GM19452 (cell line): ENCODE results near the gene SOCS1.
"Not testable (repeated sequence)": the region's sequence is repeated elsewhere in the genome, so short reads cannot be mapped to it uniquely, and the experiment has no call there.

ENCODE experiments used
- ATAC-seq: cut with Tn5 transposase; IDR thresholded peaks from one replicate; pipeline ENCODE4 v1.9.1; 2021; ENCODE audit not compliant: unreplicated experiment

Gene SOCS1, protein sequence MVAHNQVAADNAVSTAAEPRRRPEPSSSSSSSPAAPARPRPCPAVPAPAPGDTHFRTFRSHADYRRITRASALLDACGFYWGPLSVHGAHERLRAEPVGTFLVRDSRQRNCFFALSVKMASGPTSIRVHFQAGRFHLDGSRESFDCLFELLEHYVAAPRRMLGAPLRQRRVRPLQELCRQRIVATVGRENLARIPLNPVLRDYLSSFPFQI

DNA sequence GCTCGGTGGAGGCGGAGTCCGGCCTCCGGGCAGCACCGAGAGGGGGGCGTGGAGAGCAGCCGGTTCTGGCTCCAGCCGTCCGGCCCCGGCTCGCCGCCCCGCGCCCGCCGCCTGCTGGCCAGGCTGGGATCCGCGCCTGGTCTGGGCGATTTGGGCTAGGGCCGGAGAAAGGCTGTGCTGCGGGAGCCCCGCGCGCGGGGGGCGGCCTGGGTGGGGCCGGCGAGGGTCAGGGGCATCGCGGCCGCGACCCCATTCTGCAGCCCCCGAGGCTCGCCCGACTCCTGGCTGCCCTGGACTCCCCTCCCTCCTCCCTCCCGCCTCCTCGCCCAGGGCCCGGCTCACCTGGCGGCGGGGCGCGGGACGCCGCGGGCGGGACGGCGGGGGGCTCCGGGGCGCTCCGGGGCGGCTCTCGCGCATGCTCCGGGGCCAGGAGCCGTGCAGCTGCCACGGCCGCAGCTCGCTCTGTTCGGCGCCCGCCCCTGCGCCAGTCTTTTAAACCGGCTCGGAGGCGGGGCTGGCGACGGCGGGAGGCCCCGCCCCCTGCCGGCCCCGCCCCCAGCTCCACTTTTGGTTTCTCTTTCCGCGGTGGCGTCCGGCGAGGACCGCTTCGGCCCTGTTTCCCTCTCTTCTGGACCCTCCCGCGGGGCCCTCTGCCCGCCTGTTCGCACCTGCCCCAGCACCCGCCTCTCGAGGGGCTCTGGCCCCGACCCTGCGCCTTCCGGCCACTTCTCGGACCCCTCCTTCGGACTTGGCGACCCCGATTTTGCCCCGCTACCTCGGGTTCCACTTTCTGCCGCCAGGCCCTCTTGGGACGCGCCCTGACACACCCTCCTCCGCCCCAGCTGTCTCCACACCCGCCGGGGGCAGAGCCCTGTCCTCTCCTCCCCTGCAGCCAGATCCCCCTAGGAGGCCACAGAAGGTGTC is at the start of gene SOCS1:
Gene SOCS1, minus strand, starts transcription at position 468 of the 924 bp plus-strand sequence. CDS start 726 bp downstream, outside the sequence.
- ATAC-seq = peak; percentile 57

DNA sequence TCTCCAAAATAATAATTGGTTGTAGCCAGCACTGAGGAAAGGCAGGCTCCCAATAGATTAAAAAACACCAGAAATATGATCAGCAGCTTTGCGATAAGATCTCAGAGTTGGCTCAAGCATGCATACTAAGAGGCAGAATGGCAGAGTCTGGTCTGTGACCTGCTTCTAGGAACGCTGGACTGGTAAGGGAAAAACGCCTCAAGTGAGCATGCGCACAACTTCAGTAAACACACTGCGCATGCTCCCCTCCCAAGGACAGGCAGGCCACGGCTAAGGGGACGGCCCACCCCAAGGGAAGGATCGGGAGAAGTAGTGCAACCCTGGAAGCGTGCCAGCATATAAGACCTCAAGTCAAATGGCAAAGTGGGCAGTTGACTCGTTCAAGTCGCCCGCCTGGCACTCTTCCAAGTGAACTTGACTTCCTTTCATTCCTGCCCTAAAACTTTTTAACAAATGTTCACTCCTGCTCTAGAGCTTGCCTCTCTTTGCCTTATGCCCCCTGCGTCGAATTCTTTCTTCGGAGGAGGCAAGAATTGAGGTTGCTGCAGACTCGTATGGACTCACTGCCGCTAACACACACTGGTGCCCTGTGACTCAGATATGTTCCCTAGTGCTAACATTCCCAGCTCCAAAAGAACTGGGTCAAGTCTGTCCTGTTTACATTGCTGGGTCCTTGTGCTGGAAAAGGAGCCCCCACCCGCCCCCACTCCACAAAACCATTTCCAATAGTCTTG is 47.6 kb upstream of the SOCS1 start:
- ATAC-seq = no peak

DNA sequence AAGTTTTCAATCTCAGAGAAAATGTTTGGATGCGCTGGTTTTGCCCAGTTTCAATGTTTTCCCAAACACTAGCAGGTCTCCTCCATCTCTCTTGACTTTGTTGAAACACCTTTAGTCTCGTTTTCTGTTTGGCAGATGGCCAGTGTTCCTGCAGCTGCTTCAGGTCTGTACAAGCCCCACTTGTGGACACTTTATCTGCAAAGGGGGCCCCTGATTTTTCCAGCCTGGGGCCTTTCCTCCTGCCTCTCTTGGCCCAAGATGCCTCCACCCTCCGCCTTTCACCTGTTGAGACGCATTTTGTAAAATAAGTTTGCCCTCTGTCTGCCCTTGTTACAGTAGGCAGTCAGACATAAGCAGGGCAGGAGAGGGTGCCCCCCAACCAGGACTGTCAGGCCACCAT is 47.0 kb upstream of the SOCS1 start:
- no peak for ATAC-seq

DNA sequence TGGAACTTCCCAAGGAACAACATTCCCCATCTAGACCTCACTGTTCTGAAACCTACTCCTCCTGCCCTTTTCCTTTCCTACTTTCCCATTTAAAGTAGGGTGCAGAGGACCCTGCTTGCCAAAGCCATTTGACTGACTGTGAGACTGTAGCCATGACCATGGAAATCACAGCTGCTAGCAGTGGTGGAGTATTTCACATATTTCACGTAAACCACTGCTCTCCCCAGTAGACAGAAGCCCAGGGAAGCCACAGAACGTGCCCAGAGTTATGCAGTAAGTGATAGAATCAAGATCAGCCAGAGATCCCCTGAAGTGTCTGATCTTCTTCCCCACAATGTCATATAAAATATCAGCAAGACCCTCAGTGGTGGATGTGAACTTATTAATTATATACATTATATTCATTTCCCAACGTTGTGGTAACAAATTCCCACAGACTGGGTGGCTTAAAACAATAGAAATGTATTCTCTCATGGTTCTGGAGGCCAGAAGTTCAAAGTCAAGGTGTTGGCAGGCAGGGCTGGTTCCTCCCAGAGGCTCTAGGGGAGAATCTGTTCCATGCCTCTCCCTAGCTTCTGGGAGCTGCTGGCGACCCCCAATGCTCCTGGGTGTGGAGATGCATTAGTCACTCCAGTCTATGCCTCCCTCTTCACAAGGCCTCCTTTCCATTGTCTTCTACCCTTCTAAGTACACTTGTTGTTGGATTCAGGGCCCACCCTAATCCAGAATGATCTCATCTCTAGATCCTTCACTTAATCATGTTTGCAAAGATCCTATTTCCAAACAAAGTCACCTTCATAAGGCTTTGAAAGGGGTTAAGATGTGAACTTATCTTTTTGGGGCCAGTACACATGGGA is 45.9 kb upstream of the SOCS1 start:
- no peak for ATAC-seq

DNA sequence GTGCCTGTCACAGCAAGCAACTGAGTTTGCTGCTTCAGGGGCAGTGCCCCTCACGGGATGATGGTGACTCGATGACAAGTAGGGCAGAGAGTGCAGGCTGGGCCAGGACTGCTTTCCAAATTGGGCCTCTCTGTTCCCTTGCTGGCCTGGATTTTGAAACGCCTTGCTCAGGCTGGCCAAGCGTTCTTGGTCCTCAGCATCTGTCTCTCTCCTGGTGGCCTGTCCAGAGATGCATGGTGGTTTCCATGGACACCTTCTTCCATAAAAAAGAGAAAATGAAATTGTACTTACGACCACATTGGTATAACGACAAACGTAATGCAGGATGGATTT is 44.5 kb upstream of the SOCS1 start:
- no peak for ATAC-seq

DNA sequence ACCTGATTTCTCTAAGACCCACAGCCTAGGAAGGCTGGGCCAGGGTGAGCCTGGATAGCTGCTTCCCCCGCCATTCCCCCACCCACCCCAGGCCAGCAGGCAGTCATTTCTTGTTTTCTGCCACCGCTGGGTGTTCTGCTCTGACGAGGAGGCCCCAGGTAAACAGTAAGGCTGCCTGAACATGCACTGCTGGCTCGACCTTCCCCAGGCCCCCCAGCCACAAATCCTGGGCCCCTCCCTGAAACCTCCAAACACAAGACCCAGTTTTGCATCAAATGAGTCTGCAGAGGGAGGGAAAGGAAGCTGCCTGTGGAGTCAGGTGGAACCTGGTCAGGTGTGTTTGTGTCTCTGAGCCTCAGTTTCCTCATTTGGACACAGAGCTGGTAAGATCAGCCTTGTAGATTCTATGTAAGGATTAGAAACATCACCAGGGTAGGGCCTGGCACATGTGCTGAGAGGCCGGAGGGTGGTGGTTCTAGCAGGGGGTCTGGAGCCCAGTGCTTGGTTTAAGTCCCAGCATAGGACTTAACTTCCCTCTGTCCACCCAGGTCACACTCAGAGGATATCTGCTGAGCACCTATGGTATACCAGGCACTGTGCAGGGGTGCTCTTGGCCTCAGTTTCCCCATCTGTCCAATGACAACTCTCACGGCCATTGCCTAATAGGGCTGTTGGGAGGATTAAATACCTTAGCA is 44.0 kb upstream of the SOCS1 start:
- no peak for ATAC-seq

DNA sequence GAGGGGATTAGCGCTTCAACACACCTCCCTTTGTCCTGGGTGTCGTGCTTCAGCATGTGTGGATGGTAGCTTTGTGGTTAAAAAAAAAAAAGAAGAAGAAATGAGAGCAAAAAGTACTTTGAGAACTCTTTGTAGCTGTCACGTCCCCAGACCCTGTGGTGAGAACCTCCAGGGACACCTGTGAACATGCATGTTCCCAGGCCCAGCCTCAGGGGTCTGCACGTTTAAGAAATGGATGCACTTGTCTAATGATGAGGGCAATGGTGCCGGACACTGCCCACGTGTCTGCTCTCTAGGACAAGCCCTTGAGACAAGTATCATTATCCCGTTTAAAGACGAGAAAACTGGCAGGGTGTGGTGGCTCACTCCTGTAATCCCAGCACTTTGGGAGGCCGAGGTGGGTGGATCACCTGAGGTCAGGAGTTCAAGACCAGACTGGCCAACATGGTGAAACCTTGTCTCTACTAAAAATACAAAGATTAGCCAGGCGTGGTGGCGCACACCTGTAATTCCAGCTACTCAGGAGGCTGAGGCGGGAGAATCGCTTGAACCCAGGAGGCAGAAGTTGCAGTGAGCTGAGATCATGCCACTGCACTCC is 43.0 kb upstream of the SOCS1 start:
- ATAC-seq = not testable (repeated sequence)

DNA sequence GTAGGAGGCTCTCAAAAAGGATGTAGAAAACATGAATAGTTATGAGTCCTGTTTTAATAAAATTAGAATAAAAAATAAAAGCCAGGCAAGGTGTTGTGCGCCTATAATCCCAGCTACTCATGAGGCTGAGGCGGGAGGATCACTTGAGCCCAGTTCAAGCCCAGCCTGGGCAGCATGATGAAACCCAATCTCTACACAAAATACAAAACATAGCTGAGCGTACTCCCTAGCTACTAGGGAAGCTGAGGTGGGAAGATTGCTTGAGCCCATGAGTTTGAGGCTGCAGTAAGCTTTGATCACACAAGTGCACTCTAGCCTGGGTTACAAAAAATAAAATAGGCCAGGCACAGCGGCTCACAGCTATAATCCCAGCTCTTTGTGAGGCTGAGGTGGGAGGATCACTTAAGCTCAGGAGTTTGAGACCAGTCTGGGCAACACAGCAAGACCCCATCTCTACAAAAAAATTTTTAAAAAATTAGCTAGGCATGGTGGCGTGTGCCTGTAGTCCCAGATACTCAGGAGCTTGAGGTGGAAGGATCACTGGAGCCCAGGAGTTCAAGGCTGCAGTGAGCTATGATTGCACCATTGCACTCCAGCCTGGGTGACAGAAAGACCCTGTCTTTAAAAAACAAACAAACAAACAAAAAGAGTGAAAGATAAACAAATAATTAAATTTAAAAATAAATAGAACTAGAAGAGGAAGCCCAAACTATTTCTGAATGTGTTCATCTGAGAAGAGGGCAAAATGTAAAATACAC is 42.3 kb upstream of the SOCS1 start:
- ATAC-seq = no peak

DNA sequence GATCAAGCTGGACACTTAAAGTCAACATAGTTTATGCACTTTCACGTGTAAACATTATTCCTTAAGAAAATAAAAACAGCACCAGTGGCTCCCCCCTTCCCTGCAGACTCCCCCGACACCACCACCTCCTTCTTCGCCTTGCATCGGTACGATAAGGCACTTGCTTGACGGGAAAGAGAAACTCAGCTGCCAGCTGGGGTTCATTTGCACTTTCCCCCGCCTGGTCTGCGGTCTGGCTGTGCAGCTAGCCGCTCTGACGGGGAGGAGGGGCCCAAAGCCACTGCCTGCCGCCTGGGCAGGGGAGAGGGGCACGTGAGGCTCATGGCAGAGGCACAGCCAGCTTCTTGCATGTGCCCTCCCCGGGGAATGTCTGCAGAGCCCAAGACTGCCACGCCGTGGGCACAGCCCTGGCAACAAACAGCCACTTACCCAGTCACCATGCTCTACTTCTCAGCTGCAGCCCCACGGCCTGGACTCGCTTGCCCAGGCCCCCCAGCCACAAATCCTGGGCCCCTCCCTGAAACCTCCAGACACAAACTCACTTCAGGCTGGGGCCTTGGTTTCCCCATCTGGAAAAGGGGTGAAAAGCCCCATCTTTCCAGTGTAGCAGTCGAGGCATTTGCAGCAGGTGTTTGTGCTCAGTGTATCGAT is 41.6 kb upstream of the SOCS1 start:
- ATAC-seq = peak; percentile 83

DNA sequence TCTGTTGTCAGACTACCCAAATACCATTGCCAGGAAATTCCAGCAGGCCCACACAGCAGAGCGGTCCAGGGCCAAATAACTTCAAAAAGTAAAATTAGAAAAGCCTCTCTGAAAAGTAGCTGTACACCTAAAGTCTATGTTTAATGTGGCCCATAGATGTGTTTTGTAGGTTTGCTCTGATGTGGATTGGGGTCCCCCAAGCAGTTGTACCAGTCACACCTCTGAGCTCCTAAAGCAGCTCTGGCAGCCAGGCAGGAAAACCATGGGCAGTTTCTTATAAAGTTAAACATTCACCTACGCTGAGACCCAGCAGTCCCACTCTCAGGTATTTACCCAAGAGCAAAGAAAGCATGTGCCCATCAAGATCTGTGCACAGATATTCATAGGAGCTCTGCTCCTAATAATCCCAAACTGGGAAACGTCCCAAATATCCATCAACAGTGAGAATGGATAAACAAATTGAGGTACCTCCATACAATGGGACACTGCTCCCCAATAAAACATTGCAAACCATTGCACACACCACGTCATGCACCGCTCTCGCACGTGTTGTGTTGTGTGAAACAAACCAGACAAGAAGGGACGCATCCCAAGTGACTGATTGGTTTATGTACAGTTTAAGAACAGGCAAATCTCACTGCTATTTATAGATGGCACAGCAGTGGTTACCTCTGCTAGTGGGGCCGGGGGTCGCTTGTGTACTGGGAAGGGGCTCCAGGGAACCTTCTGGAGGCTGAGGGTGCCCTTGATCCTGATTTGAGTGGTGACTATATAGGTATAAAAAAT is 40.9 kb upstream of the SOCS1 start:
- ATAC-seq = peak; percentile 21

DNA sequence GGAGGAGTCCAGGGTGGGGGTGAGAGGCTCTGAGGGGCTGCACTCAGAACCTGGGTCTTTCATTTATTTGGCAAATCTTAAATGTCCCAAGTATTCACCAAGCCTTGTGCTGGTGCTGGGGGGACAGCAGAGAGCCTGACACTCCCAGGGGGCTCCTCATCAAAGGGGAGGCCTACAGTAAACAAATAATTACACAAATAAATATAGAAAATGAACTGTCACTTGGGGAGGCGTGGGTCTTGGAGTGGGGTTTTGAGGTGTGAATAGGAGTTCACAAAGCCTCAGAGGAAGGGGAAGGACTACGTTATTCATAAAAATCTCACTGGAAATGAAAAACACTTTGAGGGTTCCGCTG is 40.3 kb upstream of the SOCS1 start:
- ATAC-seq = no peak

DNA sequence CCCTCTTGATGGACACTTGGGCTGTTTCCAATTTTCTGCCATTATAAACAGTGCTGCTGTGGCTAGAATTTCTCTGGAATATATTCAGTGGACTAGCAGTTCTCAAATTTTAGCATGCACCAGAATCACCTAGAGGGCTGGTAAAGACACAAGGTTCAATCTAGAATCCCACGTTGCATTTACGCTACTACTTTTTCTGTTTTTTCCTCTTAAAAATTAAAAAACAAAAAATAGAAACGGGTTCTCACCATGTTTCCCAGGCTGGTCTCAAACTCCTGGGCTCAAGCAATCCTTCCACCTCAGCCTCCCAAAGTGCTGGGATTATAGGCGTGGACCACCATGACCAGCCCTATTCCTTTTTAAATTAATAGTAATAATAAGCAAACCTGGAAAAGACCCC is 39.7 kb upstream of the SOCS1 start:
- ATAC-seq = no peak

DNA sequence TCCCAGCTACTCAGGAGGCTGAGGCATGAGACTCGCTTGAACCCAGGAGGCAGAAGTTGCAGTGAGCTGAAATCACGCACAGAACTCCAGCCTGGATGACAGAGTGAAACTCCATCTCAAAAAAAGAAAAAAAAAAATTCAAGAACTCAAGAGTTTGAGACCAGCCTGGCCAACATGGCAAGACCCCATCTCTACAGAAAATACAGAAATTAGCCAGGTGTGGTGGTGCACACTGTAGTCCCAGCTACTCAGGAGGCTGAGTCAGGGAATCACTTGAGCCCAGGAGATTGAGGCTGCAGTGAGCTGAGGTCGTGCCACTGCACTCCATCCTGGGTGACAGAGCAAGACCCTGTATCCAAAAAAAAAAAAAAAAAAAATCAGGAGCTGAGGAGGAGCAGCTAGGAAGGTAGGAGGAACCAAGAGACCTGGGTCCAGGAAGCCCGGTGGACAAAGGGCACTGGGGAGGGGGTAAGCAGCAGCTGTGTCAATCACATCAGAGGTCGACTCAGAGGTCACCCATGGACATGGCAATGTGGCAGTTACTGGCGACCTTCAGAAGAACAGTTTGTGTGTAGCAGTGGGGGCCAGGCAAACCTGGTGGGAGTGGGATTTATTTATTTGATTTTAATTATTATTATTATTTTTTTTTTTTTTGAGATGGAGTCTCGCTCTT is 36.2 kb upstream of the SOCS1 start:
- no peak for ATAC-seq

DNA sequence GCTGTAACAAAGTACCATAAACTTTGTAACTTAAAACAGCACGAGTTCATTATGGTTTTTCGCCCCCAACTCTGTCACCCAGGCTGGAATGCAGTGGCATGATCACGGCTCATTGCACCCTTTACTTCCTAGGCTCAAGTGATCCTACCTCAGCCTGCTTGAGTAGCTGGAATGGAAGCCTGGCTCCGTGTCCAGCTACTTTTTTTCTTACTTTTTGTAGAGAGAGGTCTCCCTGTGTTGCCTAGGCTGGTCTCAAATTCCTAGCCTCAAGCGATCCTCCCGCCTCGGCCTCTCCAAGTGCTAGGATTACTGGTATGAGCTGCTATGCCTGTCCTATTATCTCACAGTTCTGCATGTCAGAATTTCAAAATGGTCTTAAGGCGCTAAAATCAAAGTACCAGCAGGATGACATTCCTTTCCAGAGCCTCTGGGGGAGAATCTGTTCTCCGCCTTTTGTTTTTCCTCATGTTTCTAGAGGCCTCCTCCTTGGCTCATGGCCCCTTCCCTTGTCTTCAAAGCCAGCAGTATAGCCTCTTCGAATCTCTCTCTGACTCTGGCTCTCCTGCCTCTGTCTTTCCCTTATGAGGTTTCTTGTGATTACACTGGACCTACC is 35.2 kb upstream of the SOCS1 start:
- ATAC-seq = no peak

DNA sequence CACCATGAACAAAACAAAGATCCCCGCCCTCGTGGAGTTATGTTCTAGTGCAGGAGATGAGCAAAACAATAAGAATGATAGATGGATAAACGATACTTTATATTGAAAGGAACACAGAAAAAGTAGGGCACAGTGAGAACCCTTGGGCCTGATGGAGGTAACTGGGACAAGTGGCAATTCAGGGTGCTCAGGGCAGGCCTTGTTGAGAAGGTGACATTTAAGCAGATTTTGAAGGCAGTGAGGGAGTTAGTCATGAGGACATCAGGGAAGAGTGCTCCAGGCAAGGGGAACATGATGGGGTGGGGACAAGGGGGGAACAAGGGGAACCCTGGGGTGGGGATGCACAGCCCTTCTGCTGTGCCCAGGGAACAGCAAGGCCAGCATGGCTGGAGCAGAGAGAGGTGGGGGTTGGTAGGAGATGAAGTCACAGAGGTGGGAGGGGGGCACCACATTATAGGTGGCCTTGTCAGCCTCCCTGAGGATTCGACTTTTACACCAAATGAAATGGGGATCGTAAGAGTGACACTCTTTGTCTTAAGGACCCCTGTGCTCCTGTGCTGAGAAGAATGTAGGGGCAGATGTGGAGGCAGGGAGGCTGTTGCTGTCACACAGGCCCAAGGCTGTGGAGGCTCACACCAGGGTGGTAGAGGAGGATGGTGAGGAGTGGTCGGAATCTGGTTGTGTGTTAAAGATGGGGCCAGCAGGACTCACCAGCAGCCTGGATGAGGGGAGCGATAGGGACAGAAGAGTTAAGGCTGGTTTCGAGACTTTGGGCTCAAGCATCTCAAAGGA is 34.3 kb upstream of the SOCS1 start:
- ATAC-seq = no peak

DNA sequence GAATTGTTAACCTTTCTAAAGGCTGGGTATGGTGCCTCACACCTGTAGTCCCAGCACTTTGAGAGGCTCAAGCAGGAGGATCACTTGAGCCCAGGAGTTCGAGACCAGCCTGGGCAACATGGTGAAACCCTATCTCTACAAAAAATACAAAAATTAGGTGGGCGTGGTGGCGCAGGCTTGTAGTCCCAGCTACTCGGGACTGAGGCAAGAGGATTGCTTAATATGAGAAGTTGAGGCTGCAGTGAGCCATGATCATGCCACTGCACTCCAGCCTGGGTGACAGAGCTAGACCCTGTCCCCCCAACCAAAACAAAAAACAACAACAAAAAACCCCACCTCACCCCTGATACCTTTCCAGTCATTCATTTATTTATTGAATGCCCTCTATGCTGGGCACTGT is 33.7 kb upstream of the SOCS1 start:
- ATAC-seq = not testable (repeated sequence)
